ENCODE results near the gene PRICKLE3. TPM values are rescaled to one million over a fixed set of nuclear protein-coding genes. Genes with fewer than 3 reads are reported as not detected.

The PRICKLE3 gene
- total and polyA plus RNA-seq, 8 donors = 4.2 to 7.0 (median 5.6) TPM

GRCh38 chrX:49212861-49213260, 26.7 kb upstream of the PRICKLE3 start:
- H3K27ac ChIP-seq = no peak overlapping the region
- no peaks in the 10 kb centered on the region for H3K36me3 ChIP-seq
- H3K4me3 ChIP-seq = no peak overlapping the region
- intact Hi-C loops (cut with DNase I) = no loop called here
- FAIRE-seq (no peak), DNase-seq (no peak), ATAC-seq (no peak)
- no peaks in the 10 kb centered on the region for H3K4me1 ChIP-seq
- H3K27me3 ChIP-seq = no peaks in the 10 kb centered on the region
- H3K9me3 ChIP-seq = no peaks in the 10 kb centered on the region
- TF ChIP-seq, protein P1, sequence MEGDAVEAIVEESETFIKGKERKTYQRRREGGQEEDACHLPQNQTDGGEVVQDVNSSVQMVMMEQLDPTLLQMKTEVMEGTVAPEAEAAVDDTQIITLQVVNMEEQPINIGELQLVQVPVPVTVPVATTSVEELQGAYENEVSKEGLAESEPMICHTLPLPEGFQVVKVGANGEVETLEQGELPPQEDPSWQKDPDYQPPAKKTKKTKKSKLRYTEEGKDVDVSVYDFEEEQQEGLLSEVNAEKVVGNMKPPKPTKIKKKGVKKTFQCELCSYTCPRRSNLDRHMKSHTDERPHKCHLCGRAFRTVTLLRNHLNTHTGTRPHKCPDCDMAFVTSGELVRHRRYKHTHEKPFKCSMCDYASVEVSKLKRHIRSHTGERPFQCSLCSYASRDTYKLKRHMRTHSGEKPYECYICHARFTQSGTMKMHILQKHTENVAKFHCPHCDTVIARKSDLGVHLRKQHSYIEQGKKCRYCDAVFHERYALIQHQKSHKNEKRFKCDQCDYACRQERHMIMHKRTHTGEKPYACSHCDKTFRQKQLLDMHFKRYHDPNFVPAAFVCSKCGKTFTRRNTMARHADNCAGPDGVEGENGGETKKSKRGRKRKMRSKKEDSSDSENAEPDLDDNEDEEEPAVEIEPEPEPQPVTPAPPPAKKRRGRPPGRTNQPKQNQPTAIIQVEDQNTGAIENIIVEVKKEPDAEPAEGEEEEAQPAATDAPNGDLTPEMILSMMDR (IDR thresholded peaks at IDR 0.05) = no peak
- 29 to 51% methylated on average over 1 of the region's 1 CpG for WGBS, 2 donors

GRCh38 chrX:49212209-49212608, 26.0 kb upstream of the PRICKLE3 start:
- H3K36me3 ChIP-seq = no peaks in the 10 kb centered on the region
- no peak for FAIRE-seq
- H3K27me3 ChIP-seq = no peaks in the 10 kb centered on the region
- 80 to 81% methylated on average over 2 of the region's 2 CpGs for WGBS, 2 donors
- no peak overlapping the region for H3K4me3 ChIP-seq
- DNase-seq = no peak
- no peaks in the 10 kb centered on the region for H3K9me3 ChIP-seq
- TF ChIP-seq, protein P1 (IDR thresholded peaks at IDR 0.05) = no peak
- intact Hi-C loops (cut with DNase I) = no loop called here
- no peak for ATAC-seq
- H3K4me1 ChIP-seq = no peaks in the 10 kb centered on the region
- no peak overlapping the region for H3K27ac ChIP-seq

DNA sequence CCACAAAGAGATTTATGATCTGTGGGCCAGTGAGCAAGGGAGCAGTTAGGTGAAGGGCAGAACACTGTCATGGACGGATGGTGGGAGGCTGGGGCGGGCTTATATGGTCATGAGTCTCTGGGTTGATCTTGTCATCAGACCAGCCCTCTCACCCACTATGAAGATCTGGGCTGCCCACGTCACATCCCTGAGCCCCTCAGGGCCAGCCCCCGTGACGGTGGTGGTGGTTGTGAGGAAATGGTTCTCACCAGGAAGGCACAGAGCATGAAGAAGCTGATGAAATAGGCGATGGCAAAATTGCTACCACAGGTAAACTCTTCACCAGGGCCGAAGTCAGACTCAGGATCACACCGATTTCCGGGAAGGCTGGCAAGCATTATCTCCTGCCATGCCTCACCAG, 24.9 kb upstream of the PRICKLE3 start:
- Histone ChIP-seq H3K4me3 (no peak overlapping the region), H3K27me3 (no peaks in the 10 kb centered on the region), H3K9me3 (no peaks in the 10 kb centered on the region), H3K27ac (no peak overlapping the region), H3K36me3 (no peaks in the 10 kb centered on the region), H3K4me1 (no peaks in the 10 kb centered on the region)
- FAIRE-seq = no peak
- intact Hi-C loops (cut with DNase I) = no loop called here
- WGBS, 2 donors = 72 to 85% methylated on average over 9 of the region's 9 CpGs
- no peak for DNase-seq
- ATAC-seq = no peak
- TF ChIP-seq, protein P1 (IDR thresholded peaks at IDR 0.05) = no peak

DNA sequence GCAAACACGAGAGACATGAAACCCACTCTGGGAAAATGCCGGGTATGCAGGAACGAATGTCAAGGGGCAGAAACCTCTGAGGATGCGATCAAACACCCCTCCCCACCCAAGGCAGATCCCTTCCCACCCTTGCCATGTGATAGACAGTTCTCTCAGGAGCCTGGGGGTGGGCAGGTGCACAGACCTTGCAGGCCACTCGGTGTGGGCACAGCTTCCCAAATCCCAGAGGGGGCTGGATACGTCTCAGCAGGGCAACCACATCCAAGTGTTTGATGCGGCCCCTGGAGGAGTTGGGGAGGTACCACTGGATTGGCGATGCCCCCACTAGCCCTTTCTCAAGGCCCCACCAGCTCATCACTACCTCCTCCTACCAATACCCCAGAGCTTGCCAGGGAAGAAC, 24.2 kb upstream of the PRICKLE3 start:
- intact Hi-C loops (cut with DNase I) = no loop called here
- DNase-seq (no peak), FAIRE-seq (no peak), ATAC-seq (no peak)
- 70 to 80% methylated on average over 8 of the region's 8 CpGs for WGBS, 2 donors
- no peak overlapping the region for H3K27ac ChIP-seq
- H3K4me1 ChIP-seq = no peaks in the 10 kb centered on the region
- TF ChIP-seq, protein P1 (IDR thresholded peaks at IDR 0.05) = no peak
- no peaks in the 10 kb centered on the region for H3K27me3 ChIP-seq
- H3K4me3 ChIP-seq = no peak overlapping the region
- H3K36me3 ChIP-seq = no peaks in the 10 kb centered on the region
- no peaks in the 10 kb centered on the region for H3K9me3 ChIP-seq

DNA sequence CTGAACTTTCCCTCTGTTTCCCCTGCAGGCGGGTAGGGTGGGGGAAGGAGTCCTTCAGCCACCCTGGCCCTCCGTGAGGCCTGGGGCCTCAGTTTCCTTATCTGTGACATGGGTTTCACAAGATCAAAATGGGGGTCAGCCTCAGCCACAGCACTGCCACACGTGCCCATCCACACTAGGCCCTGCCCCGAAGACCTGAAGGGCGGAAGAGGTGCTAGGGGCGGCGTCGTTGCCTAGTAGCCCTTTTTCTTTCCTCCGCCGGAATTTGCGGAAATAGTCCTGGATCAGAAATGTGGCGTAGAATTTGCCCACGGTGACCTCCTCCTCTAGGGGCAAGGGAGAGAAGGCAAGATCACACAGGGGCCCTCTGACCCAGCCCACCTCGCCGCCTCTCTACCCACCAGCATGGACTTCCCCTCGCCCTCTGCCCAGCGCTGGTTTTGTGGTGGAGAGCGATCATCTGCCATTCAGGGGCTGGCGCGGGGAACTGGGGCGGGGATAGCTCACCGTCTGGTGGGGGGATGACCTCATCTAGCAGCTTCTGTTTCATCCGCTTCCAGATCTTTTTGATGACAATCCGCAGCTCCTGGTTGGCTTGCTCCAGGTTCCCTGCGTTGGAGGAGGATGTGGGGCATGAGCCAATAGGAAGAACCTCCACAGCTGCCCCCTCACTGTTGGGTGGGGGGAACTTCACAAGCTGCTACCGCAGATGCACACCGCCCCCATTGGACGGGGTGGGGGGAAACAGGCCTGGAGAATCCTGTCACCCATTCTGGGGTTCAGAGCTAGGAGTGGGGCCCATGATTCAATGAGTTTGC, 23.5 kb upstream of the PRICKLE3 start:
- no peak for FAIRE-seq

More for the DNA sequence above, 23.5 kb upstream of the PRICKLE3 start:
- Histone ChIP-seq H3K4me3 (no peak overlapping the region), H3K9me3 (no peaks in the 10 kb centered on the region), H3K27me3 (no peaks in the 10 kb centered on the region), H3K27ac (no peak overlapping the region), H3K36me3 (no peaks in the 10 kb centered on the region), H3K4me1 (no peaks in the 10 kb centered on the region)
- 66 to 76% methylated on average over 28 of the region's 28 CpGs for WGBS, 2 donors
- TF ChIP-seq, protein P1 (IDR thresholded peaks at IDR 0.05) = no peak
- DNase-seq (no peak), ATAC-seq (no peak)
- intact Hi-C loops (cut with DNase I) = no loop called here

Data from pancreas (tissue), 10 donors.